ENCODE measurements around the gene JCHAIN. TPM values are rescaled to one million over a fixed set of nuclear protein-coding genes. Genes with fewer than 3 reads are reported as not detected.

Gene JCHAIN
- total and polyA plus RNA-seq, 2 of the 13 experiments (the other 11 are each of a cell fraction or from before 2014, with no cell fraction given), result not detected

DNA sequence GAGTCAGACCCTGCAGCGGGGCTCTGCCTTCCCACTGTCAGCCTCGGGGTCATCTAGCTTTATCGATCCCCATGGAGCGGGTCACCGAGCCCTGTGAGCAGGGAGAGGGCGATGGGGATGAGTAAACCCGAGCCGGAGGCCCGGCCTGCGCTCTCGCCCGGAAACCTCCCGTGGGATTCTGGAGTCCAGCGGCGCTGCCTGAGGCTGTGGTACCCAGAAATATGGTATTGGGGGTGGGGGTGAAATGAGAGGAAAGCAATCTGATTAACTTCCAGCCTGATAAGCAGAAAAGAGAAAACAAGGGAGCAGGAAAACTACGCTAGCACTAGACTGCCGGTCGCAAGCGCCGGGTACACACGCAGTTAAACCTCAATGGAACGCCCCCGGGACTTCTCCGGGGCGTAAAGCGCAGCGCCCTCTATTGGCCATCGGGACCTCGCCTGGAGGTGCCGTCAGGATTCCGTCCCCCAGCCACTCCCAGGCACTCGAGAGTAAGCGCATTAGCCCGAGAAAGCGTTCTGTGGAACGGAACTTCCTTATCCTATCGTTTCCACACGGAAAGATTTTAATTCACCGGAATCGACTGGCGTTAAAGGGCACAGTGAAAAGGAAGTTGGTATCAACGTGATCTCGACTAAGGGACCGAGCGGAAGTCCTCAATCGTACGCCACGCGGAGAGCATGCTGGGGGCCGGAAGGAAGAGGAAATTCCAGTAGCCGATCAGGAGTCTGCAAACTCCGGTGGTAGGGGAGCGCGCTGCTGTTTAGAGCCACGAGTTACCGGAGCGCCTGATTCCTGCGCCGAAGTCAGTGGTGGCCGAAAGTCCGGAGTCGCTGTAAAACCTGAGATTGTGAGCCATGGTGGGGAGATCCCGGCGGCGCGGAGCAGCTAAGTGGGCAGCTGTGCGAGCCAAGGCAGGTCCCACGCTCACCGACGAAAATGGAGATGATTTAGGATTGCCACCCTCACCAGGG is 21.8 kb upstream of the JCHAIN start, which contains the start of gene UTP3 (continued):
- TF ChIP-seq ARNT2 (CRISPR knock-in tag; IDR thresholded peaks at IDR 0.05; ENCODE audit: low read depth), result peak; percentile 83
- TF ChIP-seq, protein P1, sequence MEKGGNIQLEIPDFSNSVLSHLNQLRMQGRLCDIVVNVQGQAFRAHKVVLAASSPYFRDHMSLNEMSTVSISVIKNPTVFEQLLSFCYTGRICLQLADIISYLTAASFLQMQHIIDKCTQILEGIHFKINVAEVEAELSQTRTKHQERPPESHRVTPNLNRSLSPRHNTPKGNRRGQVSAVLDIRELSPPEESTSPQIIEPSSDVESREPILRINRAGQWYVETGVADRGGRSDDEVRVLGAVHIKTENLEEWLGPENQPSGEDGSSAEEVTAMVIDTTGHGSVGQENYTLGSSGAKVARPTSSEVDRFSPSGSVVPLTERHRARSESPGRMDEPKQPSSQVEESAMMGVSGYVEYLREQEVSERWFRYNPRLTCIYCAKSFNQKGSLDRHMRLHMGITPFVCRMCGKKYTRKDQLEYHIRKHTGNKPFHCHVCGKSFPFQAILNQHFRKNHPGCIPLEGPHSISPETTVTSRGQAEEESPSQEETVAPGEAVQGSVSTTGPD (CRISPR knock-in tag; IDR thresholded peaks at IDR 0.05), result no peak
- peak; percentile 85; the same call in 1 of the 2 replicates for TF ChIP-seq ZNF569 (CRISPR knock-in tag; IDR thresholded peaks at IDR 0.05; ENCODE audit: borderline replicate concordance)
- no peak for TF ChIP-seq NBN (conservative IDR thresholded peaks at IDR 0.05)
- TF ChIP-seq ZNF816 (CRISPR knock-in tag; IDR thresholded peaks at IDR 0.05; ENCODE audit: borderline replicate concordance), result no peak
- TF ChIP-seq ZNF598 (CRISPR knock-in tag; IDR thresholded peaks at IDR 0.05; ENCODE audit: borderline replicate concordance), result peak; percentile 72
- peak; percentile 88 for TF ChIP-seq HDAC1 (CRISPR knock-in tag; IDR thresholded peaks at IDR 0.05)
- TF ChIP-seq REXO4 (CRISPR knock-in tag; IDR thresholded peaks at IDR 0.05; ENCODE audit: borderline replicate concordance), result no peak
- TF ChIP-seq ZSCAN30 (CRISPR knock-in tag; IDR thresholded peaks at IDR 0.05), result no peak
- peak; percentile 98 for TF ChIP-seq PHF5A (CRISPR knock-in tag; IDR thresholded peaks at IDR 0.05; ENCODE audit: low read depth, unreplicated experiment)
- TF ChIP-seq PPARG (CRISPR knock-in tag; conservative IDR thresholded peaks at IDR 0.05), result peak; percentile 71
- TF ChIP-seq, protein P2, sequence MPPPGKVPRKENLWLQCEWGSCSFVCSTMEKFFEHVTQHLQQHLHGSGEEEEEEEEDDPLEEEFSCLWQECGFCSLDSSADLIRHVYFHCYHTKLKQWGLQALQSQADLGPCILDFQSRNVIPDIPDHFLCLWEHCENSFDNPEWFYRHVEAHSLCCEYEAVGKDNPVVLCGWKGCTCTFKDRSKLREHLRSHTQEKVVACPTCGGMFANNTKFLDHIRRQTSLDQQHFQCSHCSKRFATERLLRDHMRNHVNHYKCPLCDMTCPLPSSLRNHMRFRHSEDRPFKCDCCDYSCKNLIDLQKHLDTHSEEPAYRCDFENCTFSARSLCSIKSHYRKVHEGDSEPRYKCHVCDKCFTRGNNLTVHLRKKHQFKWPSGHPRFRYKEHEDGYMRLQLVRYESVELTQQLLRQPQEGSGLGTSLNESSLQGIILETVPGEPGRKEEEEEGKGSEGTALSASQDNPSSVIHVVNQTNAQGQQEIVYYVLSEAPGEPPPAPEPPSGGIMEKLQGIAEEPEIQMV (CRISPR knock-in tag; IDR thresholded peaks at IDR 0.05; ENCODE audit: low read depth), result peak; percentile 85
- TF ChIP-seq, protein P3, sequence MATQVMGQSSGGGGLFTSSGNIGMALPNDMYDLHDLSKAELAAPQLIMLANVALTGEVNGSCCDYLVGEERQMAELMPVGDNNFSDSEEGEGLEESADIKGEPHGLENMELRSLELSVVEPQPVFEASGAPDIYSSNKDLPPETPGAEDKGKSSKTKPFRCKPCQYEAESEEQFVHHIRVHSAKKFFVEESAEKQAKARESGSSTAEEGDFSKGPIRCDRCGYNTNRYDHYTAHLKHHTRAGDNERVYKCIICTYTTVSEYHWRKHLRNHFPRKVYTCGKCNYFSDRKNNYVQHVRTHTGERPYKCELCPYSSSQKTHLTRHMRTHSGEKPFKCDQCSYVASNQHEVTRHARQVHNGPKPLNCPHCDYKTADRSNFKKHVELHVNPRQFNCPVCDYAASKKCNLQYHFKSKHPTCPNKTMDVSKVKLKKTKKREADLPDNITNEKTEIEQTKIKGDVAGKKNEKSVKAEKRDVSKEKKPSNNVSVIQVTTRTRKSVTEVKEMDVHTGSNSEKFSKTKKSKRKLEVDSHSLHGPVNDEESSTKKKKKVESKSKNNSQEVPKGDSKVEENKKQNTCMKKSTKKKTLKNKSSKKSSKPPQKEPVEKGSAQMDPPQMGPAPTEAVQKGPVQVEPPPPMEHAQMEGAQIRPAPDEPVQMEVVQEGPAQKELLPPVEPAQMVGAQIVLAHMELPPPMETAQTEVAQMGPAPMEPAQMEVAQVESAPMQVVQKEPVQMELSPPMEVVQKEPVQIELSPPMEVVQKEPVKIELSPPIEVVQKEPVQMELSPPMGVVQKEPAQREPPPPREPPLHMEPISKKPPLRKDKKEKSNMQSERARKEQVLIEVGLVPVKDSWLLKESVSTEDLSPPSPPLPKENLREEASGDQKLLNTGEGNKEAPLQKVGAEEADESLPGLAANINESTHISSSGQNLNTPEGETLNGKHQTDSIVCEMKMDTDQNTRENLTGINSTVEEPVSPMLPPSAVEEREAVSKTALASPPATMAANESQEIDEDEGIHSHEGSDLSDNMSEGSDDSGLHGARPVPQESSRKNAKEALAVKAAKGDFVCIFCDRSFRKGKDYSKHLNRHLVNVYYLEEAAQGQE (IDR thresholded peaks at IDR 0.05; ENCODE audit: borderline replicate concordance in 1 of 2, low read depth in 1 of 2, low read length in 2 of 2), result peak in 1 of 2 experiments; percentile 72; a peak in 1 of 4 replicates
- TF ChIP-seq, protein P4, sequence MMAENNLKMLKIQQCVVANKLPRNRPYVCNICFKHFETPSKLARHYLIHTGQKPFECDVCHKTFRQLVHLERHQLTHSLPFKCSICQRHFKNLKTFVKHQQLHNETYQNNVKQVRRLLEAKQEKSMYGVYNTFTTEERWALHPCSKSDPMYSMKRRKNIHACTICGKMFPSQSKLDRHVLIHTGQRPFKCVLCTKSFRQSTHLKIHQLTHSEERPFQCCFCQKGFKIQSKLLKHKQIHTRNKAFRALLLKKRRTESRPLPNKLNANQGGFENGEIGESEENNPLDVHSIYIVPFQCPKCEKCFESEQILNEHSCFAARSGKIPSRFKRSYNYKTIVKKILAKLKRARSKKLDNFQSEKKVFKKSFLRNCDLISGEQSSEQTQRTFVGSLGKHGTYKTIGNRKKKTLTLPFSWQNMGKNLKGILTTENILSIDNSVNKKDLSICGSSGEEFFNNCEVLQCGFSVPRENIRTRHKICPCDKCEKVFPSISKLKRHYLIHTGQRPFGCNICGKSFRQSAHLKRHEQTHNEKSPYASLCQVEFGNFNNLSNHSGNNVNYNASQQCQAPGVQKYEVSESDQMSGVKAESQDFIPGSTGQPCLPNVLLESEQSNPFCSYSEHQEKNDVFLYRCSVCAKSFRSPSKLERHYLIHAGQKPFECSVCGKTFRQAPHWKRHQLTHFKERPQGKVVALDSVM (CRISPR knock-in tag; IDR thresholded peaks at IDR 0.05), result peak; percentile 83
- TF ChIP-seq EHMT2 (IDR thresholded peaks at IDR 0.05; ENCODE audit: borderline replicate concordance, low read depth, low read length), result peak; percentile 62; the same call in 1 of the 2 replicates
- TF ChIP-seq EP300 (IDR thresholded peaks at IDR 0.05; ENCODE audit: low read depth in 2 of 2, low read length in 2 of 2), result no peak; a peak in 1 of 4 replicates
- no peak; the same call in 1 of the 2 replicates for TF ChIP-seq EP300 (CRISPR knock-in tag; IDR thresholded peaks at IDR 0.05; ENCODE audit: borderline replicate concordance)
- TF ChIP-seq KDM2A (CRISPR knock-in tag; IDR thresholded peaks at IDR 0.05; ENCODE audit: borderline replicate concordance, low read depth), result peak; percentile 98
- TF ChIP-seq GZF1 (CRISPR knock-in tag; IDR thresholded peaks at IDR 0.05), result peak; percentile 85
